ENCODE data around the gene PPP1R9A. TPM values are rescaled to one million over a fixed set of nuclear protein-coding genes. Genes with fewer than 3 reads are reported as not detected.

Gene PPP1R9A
- total RNA-seq, 1 donor from 2014 or later: 1.5 TPM

DNA sequence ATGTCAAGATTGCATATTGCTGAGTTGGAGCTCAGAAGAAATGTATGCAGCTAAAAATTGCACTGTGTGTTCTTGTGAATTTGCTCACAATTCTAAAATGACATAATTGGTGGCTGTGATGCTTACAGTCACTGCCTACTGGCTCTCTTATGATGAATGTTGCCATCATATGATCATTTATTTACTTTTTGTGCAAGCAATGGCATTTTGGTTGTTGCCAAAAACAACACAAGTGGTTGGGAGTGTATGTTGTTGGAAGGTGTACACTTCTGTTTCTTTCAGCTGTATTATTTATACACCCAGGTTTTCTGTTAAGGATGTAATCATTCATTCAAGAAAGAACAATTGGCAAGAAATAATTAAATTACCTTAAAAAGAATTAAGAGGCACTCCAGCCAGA is 388.0 kb downstream of the PPP1R9A start:
- Histone ChIP-seq H3K9me3 (no peaks in the 10 kb centered on the region), H3K4me1 (no peaks in the 10 kb centered on the region), H3K36me3 (no peaks in the 10 kb centered on the region), H3K4me3 (no peak overlapping the region), H3K27ac (no peak overlapping the region), H3K27me3 (no peaks in the 10 kb centered on the region)
- DNase-seq (ENCODE audit: extremely low spot score in 2 of 2): no peak
- intact Hi-C loops (cut with DNase I): no loop called here
- TF ChIP-seq POLR2AphosphoS5 (IDR thresholded peaks at IDR 0.05; ENCODE audit: insufficient read depth in 1 of 2, low read depth in 1 of 2) (no peak), POLR2A (IDR thresholded peaks at IDR 0.05) (no peak)
- TF ChIP-seq, protein P1, sequence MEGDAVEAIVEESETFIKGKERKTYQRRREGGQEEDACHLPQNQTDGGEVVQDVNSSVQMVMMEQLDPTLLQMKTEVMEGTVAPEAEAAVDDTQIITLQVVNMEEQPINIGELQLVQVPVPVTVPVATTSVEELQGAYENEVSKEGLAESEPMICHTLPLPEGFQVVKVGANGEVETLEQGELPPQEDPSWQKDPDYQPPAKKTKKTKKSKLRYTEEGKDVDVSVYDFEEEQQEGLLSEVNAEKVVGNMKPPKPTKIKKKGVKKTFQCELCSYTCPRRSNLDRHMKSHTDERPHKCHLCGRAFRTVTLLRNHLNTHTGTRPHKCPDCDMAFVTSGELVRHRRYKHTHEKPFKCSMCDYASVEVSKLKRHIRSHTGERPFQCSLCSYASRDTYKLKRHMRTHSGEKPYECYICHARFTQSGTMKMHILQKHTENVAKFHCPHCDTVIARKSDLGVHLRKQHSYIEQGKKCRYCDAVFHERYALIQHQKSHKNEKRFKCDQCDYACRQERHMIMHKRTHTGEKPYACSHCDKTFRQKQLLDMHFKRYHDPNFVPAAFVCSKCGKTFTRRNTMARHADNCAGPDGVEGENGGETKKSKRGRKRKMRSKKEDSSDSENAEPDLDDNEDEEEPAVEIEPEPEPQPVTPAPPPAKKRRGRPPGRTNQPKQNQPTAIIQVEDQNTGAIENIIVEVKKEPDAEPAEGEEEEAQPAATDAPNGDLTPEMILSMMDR (IDR thresholded peaks at IDR 0.05): no peak

DNA sequence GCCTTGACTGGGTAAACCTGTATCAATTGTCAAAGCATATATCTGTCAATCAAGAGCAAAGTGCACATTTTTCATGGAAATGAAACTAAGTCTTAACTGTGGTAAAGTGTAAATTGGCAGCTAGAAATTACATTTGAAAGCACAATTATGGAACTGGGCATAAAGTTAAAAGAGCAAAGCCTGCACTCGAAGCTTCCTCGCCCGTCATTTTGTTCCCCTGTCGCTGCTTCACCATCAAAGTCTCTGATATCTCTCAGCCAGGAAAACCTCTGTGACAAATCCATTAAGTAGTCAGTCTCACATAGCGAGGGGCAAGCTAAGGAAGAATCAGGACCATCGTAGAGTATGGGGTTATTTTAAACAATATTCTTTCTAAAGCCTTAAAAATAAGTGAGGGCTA is 389.1 kb downstream of the PPP1R9A start:
- H3K36me3 ChIP-seq: no peaks in the 10 kb centered on the region
- no peak overlapping the region for H3K27ac ChIP-seq
- TF ChIP-seq, protein P1 (IDR thresholded peaks at IDR 0.05): no peak
- TF ChIP-seq POLR2AphosphoS5 (IDR thresholded peaks at IDR 0.05; ENCODE audit: insufficient read depth in 1 of 2, low read depth in 1 of 2) (no peak), POLR2A (IDR thresholded peaks at IDR 0.05) (no peak)
- intact Hi-C loops (cut with DNase I): no loop called here
- DNase-seq (ENCODE audit: extremely low spot score in 2 of 2): no peak
- no peaks in the 10 kb centered on the region for H3K4me1 ChIP-seq
- H3K9me3 ChIP-seq: no peaks in the 10 kb centered on the region
- no peak overlapping the region for H3K4me3 ChIP-seq
- no peaks in the 10 kb centered on the region for H3K27me3 ChIP-seq

DNA sequence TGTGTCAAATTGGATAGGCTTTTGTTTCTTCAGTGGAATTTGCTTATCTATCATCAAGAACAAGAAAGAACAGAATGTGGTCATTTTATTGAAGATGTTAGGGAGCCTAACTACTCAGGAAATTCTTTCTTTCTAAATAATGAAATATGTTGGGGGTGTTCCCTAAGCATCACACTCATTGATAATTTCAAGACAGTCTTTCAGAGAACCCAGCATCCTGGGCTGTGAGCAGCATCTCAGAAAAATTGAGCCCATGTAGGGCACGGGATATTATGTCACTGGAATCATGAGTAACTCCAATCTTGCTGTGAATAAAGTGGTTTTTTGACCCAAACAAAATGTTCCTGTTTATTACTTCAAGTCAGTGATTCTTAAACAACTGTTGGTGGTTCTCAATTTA is 389.6 kb downstream of the PPP1R9A start:
- no peak for TF ChIP-seq POLR2AphosphoS5 (IDR thresholded peaks at IDR 0.05; ENCODE audit: insufficient read depth in 1 of 2, low read depth in 1 of 2)
- TF ChIP-seq, protein P1 (IDR thresholded peaks at IDR 0.05): no peak
- TF ChIP-seq POLR2A (IDR thresholded peaks at IDR 0.05): no peak
- Histone ChIP-seq H3K27ac (no peak overlapping the region), H3K36me3 (no peaks in the 10 kb centered on the region), H3K9me3 (no peaks in the 10 kb centered on the region), H3K4me3 (no peak overlapping the region), H3K4me1 (no peaks in the 10 kb centered on the region), H3K27me3 (no peaks in the 10 kb centered on the region)
- DNase-seq (ENCODE audit: extremely low spot score in 2 of 2): no peak
- intact Hi-C loops (cut with DNase I): no loop called here

DNA sequence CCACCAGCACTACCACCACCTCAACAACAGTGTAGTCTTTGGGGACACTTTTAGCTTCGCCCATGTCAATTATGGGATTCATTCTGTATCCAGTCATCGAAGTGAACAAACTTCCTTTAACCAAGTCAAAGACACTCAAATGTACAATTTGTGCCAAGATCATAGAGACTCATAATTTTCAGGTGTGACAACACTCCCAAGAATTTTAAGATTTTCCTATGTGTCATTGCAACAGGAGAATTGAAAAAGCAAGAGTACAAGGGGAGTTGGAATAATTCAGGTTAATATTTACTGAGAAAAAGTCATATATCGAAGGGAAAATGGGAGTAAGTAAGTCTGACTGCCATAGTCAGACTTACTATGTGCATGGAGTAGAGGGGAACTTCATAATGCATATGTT is 390.7 kb downstream of the PPP1R9A start:
- Histone ChIP-seq H3K4me1 (no peaks in the 10 kb centered on the region), H3K27me3 (no peaks in the 10 kb centered on the region), H3K9me3 (no peaks in the 10 kb centered on the region), H3K36me3 (no peaks in the 10 kb centered on the region), H3K27ac (no peak overlapping the region), H3K4me3 (no peak overlapping the region)
- TF ChIP-seq POLR2A (IDR thresholded peaks at IDR 0.05): no peak
- TF ChIP-seq POLR2AphosphoS5 (IDR thresholded peaks at IDR 0.05; ENCODE audit: insufficient read depth in 1 of 2, low read depth in 1 of 2): no peak
- TF ChIP-seq, protein P1 (IDR thresholded peaks at IDR 0.05): no peak
- intact Hi-C loops (cut with DNase I): no loop called here
- no peak for DNase-seq (ENCODE audit: extremely low spot score in 2 of 2)

DNA sequence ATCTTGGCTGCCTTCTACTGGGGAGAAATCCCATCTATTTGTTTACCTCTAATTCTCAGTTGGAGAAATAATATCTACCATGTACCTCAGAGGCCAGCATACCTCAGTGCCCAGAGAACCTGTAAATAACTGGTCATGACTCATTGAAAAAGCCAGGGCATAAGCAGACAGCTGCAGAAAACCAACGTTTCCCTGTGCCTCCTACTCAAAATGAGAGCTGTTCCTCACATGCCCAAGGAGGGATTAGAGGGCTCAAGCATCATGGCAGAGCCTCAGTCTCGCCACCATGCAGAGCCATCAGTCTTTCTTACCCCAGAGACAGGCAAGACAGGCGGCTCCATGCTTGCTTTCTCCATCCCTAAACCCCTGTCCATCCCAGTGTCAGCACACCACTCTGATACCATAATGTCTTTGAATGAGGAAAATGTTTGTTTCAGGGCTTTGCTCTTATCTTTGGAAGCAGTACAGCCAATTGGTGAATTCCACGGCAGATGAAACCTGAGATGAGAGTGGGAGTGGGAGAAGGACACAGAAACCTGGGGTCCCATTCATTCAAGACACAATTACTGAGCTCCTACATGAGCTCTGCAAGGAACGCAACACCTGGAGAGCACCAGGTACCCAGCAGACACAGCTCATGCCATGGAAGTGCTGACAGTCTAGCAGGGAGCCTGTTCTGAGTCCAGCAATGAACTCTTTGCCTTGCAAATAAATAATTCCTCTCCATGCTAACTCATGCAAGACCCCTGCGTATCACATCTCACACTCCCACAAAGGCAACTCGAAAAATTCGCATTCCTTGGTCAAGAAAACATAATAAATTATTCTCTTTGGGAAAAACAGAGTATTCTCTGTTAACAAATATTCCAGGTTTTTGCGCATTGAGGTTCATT is 395.9 kb downstream of the PPP1R9A start:
- Histone ChIP-seq H3K4me3 (no peak overlapping the region), H3K4me1 (no peaks in the 10 kb centered on the region), H3K9me3 (no peaks in the 10 kb centered on the region), H3K27ac (no peak overlapping the region), H3K27me3 (no peaks in the 10 kb centered on the region), H3K36me3 (no peaks in the 10 kb centered on the region)
- DNase-seq (ENCODE audit: extremely low spot score in 2 of 2): no peak
- intact Hi-C loops (cut with DNase I): no loop called here
- TF ChIP-seq POLR2A (IDR thresholded peaks at IDR 0.05): no peak
- TF ChIP-seq, protein P1 (IDR thresholded peaks at IDR 0.05): no peak
- TF ChIP-seq POLR2AphosphoS5 (IDR thresholded peaks at IDR 0.05; ENCODE audit: insufficient read depth in 1 of 2, low read depth in 1 of 2): no peak
